H9 (cell line): ENCODE measurements around the gene SMIM14. TPM values are rescaled to one million over a fixed set of nuclear protein-coding genes. Genes with fewer than 3 reads are reported as not detected.
"Not testable (repeated sequence)": the region's sequence is repeated elsewhere in the genome, so short reads cannot be mapped to it uniquely, and the experiment has no call there.

ENCODE experiments used
- DNase-seq: peaks from one replicate; pipeline ENCODE4 v3.0.0-alpha.2; 2017
- H2AFZ ChIP-seq: one replicate; pipeline ENCODE4 v1.6.1; 2013; ENCODE audit warnings: mild to moderate bottlenecking, low read length, control low read depth, moderate library complexity
- H2AK5ac ChIP-seq: 2 replicates; pipeline ENCODE4 v1.6.1; 2013; ENCODE audit warnings: low read length, control low read depth, mixed read lengths; ENCODE audit not compliant: insufficient read length
- H2BK120ac ChIP-seq: one replicate; pipeline ENCODE4 v1.6.1; 2013; ENCODE audit warnings: low read depth, mild to moderate bottlenecking, low read length, control low read depth, inconsistent platforms; ENCODE audit not compliant: poor library complexity, severe bottlenecking
- H2BK12ac ChIP-seq: 2 replicates; pipeline ENCODE4 v1.6.1; 2013; ENCODE audit warnings: low read length, control low read depth, mixed read lengths, low read depth; ENCODE audit not compliant: insufficient read length
- H2BK15ac ChIP-seq: 2 replicates; pipeline ENCODE4 v1.6.1; 2013; ENCODE audit warnings: low read depth, low read length, control low read depth
- H2BK20ac ChIP-seq: one replicate; pipeline ENCODE4 v1.6.1; 2013; ENCODE audit warnings: low read depth, mild to moderate bottlenecking, low read length, control low read depth, inconsistent platforms; ENCODE audit not compliant: poor library complexity, severe bottlenecking
- H2BK5ac ChIP-seq: 2 replicates; pipeline ENCODE4 v1.6.1; 2013; ENCODE audit warnings: low read length, control low read depth, mixed read lengths; ENCODE audit not compliant: insufficient read length
- H3K14ac ChIP-seq: 2 replicates; pipeline ENCODE4 v1.6.1; 2013; ENCODE audit warnings: low read length, control low read depth; ENCODE audit not compliant: insufficient read depth
- H3K18ac ChIP-seq: 2 replicates; pipeline ENCODE4 v1.6.1; 2013; ENCODE audit warnings: low read depth, mild to moderate bottlenecking, mixed read lengths, low read length, control low read depth; ENCODE audit not compliant: insufficient read length
- H3K23ac ChIP-seq: 2 replicates; pipeline ENCODE4 v1.6.1; 2013; ENCODE audit warnings: low read length, control low read depth, mixed read lengths, low read depth; ENCODE audit not compliant: insufficient read length
- H3K23me2 ChIP-seq: 2 replicates; pipeline ENCODE4 v1.6.1; 2013; ENCODE audit warnings: low read depth, mild to moderate bottlenecking, mixed read lengths, low read length, control low read depth; ENCODE audit not compliant: insufficient read length, poor library complexity, severe bottlenecking
- H3K27ac ChIP-seq: 2 replicates; pipeline ENCODE4 v1.5.1; 2013; ENCODE audit warnings: low read length, control low read depth, mixed read lengths, low read depth; ENCODE audit not compliant: insufficient read length
- H3K27me3 ChIP-seq: 2 replicates; pipeline ENCODE4 v1.6.1; 2013; ENCODE audit warnings: low read length, control low read depth, inconsistent platforms; ENCODE audit not compliant: insufficient read depth
- H3K4ac ChIP-seq: 2 replicates; pipeline ENCODE4 v1.6.1; 2013; ENCODE audit warnings: low read depth, mild to moderate bottlenecking, control low read depth, inconsistent platforms, low read length, moderate library complexity
- H3K4me1 ChIP-seq: 2 replicates; pipeline ENCODE4 v1.6.1; 2013; ENCODE audit warnings: low read length, control low read depth, inconsistent platforms; ENCODE audit not compliant: insufficient read depth
- H3K4me2 ChIP-seq: 2 replicates; pipeline ENCODE4 v1.6.1; 2013; ENCODE audit warnings: low read length, control low read depth, mixed read lengths; ENCODE audit not compliant: insufficient read length, insufficient read depth
- H3K56ac ChIP-seq: 2 replicates; pipeline ENCODE4 v1.6.1; 2013; ENCODE audit warnings: low read depth, mild to moderate bottlenecking, mixed read lengths, low read length, control low read depth; ENCODE audit not compliant: insufficient read length
- H3K79me1 ChIP-seq: 2 replicates; pipeline ENCODE4 v1.6.1; 2013; ENCODE audit warnings: low read depth, mild to moderate bottlenecking, moderate library complexity, low read length, control low read depth, inconsistent platforms; ENCODE audit not compliant: insufficient read depth, poor library complexity, severe bottlenecking
- H3K79me2 ChIP-seq: 2 replicates; pipeline ENCODE4 v1.6.1; 2013; ENCODE audit warnings: low read length, control low read depth, inconsistent platforms; ENCODE audit not compliant: insufficient read depth
- H3K9ac ChIP-seq: 2 replicates; pipeline ENCODE4 v1.6.1; 2013; ENCODE audit warnings: low read length, control low read depth, mixed read lengths; ENCODE audit not compliant: insufficient read length; ENCODE audit errors: extremely low read depth
- H3K9me3 ChIP-seq: one replicate; pipeline ENCODE4 v1.6.1; 2013; ENCODE audit warnings: low read depth, low read length, inconsistent platforms; ENCODE audit not compliant: control insufficient read depth
- H3T11ph ChIP-seq: one replicate; pipeline ENCODE4 v1.6.1; 2013; ENCODE audit warnings: mild to moderate bottlenecking, low read length, control low read depth, inconsistent platforms
- H4K20me1 ChIP-seq: one replicate; pipeline ENCODE4 v1.6.1; 2013; ENCODE audit not compliant: control insufficient read depth, insufficient read length, insufficient read depth
- H4K5ac ChIP-seq: 2 replicates; pipeline ENCODE4 v1.6.1; 2013; ENCODE audit warnings: low read depth, mild to moderate bottlenecking, mixed read lengths, low read length, control low read depth; ENCODE audit not compliant: insufficient read length
- H4K8ac ChIP-seq: replicated peaks from 2 replicates; pipeline ENCODE4 v1.6.1; 2013; ENCODE audit warnings: low read length, control low read depth, mixed read lengths, low read depth; ENCODE audit not compliant: insufficient read length
- H4K91ac ChIP-seq: 2 replicates; pipeline ENCODE4 v1.6.1; 2013; ENCODE audit warnings: low read depth, mild to moderate bottlenecking, moderate library complexity, mixed read lengths, low read length, control low read depth; ENCODE audit not compliant: insufficient read length
- H3K27ac Mint-ChIP-seq, 3 experiments: 2 replicates in 2 of 3; 3 replicates in 1 of 3; pipeline ENCODE4 v1.8.0; 2020 to 2021; ENCODE audit warnings: mixed read lengths in 3 of 3, mild to moderate bottlenecking in 1 of 3, moderate library complexity in 1 of 3
- H3K27me3 Mint-ChIP-seq: 2 replicates; pipeline ENCODE4 v1.8.0; 2021; ENCODE audit warnings: low read depth, mild to moderate bottlenecking, moderate library complexity, mixed read lengths
- H3K36me3 Mint-ChIP-seq, 3 experiments: 2 replicates in 2 of 3; 3 replicates in 1 of 3; pipeline ENCODE4 v1.8.0; 2020 to 2021; ENCODE audit warnings: low read depth in 3 of 3, mixed read lengths in 3 of 3; ENCODE audit not compliant: insufficient read depth in 1 of 3
- H3K4me1 Mint-ChIP-seq, 2 experiments: 2 replicates each; pipeline ENCODE4 v1.8.0; 2020; ENCODE audit warnings: mixed read lengths in 2 of 2
- H3K4me3 Mint-ChIP-seq, 2 experiments: 2 replicates in 1 of 2; 3 replicates in 1 of 2; pipeline ENCODE4 v1.8.0; 2020 to 2021; ENCODE audit warnings: mild to moderate bottlenecking in 2 of 2, mixed read lengths in 2 of 2, moderate library complexity in 1 of 2
- H3K9me3 Mint-ChIP-seq, 2 experiments: 2 replicates in 1 of 2; 3 replicates in 1 of 2; pipeline ENCODE4 v1.8.0; 2020; ENCODE audit warnings: mild to moderate bottlenecking in 2 of 2, mixed read lengths in 2 of 2, moderate library complexity in 1 of 2
- WGBS: extraction: QIAGEN DNeasy Blood & Tissue Kit; methylation state at CpG from one replicate; pipeline ENCODE4 v1.1.7; 2013; ENCODE audit warnings: missing lambda C conversion rate, low lambda C conversion rate, mixed read lengths; ENCODE audit not compliant: insufficient read length; ENCODE audit errors: extremely low coverage; 5-methylcytosine and 5-hydroxymethylcytosine counted together
- total RNA-seq: library from RNA; stranded (reverse); gene quantifications from 2 replicates; pipeline ENCODE4 v1.2.1, GENCODE V29; 2021
- TF ChIP-seq, protein P1 (sequence below): fragments of 200-600 bp; sonication (generic); conservative IDR thresholded peaks from 3 replicates; pipeline ENCODE4 v1.8.0; 2021; ENCODE audit warnings: antibody characterized with exemption, mild to moderate bottlenecking

The SMIM14 gene
- total RNA-seq, 1 experiment from 2014 or later = 19.4 TPM

DNA sequence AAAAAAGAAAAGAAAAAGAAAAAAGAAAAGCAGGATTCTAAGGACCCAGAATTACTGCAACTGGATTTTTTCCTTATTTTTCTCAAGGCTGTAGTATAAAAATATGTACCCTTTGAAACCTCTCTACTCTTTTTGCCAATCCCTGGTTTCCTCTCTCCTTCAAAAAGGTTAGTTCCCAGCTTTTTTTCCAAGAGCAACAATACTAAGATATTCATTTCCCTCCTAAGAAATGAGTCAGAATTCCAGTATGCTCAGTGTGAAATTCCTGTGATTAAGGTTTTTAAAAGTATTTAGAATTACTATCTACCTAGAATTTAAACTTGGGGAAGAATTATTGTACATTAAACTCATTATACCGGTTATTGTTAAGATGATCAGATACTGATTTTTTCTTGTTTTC, 22.0 kb downstream of the SMIM14 start:
- Histone ChIP-seq H4K8ac (no peak overlapping the region), H3K4ac (no peak overlapping the region), H3K27ac (no peak overlapping the region), H3K14ac (no peak overlapping the region), H3K18ac (no peak overlapping the region), H2BK20ac (no peak overlapping the region), H3K79me2 (no peaks in the 10 kb centered on the region), H4K20me1 (no peaks in the 10 kb centered on the region), H3K9ac (no peak overlapping the region), H2BK12ac (no peak overlapping the region), H2BK15ac (no peak overlapping the region), H3K9me3 (no peaks in the 10 kb centered on the region), H4K5ac (no peak overlapping the region), H4K91ac (no peak overlapping the region), H2BK120ac (no peak overlapping the region), H3K27me3 (no peaks in the 10 kb centered on the region), H2AFZ (no peak overlapping the region), H3K79me1 (peaks cover 2% of the 10 kb centered on the region), H2BK5ac (no peak overlapping the region), H3K56ac (no peak overlapping the region), H3K23ac (no peak overlapping the region), H3K4me1 (no peaks in the 10 kb centered on the region), H3K4me2 (no peak overlapping the region), H2AK5ac (no peak overlapping the region), H3K23me2 (no peaks in the 10 kb centered on the region), H3T11ph (no peak overlapping the region)
- Mint-ChIP-seq H3K36me3 (peaks cover 0 to 3% (median 0%) of the 10 kb centered on the region in 3 experiments; a peak in 2 of 7 replicates), H3K9me3 (no peaks in the 10 kb centered on the region), H3K4me1 (peaks cover 8 to 14% of the 10 kb centered on the region in 2 experiments), H3K27ac (peak overlapping the region in 1 of 3 experiments; percentile 81; a peak in 1 of 7 replicates), H3K27me3 (no peaks in the 10 kb centered on the region), H3K4me3 (no peak overlapping the region)
- TF ChIP-seq, protein P1, sequence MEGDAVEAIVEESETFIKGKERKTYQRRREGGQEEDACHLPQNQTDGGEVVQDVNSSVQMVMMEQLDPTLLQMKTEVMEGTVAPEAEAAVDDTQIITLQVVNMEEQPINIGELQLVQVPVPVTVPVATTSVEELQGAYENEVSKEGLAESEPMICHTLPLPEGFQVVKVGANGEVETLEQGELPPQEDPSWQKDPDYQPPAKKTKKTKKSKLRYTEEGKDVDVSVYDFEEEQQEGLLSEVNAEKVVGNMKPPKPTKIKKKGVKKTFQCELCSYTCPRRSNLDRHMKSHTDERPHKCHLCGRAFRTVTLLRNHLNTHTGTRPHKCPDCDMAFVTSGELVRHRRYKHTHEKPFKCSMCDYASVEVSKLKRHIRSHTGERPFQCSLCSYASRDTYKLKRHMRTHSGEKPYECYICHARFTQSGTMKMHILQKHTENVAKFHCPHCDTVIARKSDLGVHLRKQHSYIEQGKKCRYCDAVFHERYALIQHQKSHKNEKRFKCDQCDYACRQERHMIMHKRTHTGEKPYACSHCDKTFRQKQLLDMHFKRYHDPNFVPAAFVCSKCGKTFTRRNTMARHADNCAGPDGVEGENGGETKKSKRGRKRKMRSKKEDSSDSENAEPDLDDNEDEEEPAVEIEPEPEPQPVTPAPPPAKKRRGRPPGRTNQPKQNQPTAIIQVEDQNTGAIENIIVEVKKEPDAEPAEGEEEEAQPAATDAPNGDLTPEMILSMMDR = no peak
- no CpG with 5 or more reads among the region's 1 CpG for WGBS
- DNase-seq = no peak

DNA sequence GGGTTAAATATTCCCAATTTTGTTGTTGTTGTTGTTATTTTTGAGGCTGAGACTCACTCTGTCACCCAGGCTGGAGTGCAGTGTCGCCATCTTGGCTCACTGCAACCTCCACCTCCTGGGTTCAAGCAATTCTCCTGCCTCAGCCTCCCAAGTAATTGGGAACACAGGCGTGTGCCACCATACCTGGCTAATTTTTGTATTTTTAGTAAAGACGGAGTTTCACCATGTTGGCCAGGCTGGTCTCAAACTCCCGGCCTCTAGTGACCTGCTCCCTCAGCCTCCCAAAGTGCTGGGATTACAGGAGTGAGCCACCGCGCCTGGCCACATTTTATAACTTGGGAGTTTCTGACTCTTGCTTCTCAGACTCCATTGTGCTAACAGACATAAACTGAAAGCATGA, 22.6 kb downstream of the SMIM14 start:
- not testable (repeated sequence) for H4K91ac ChIP-seq, H3K79me2 ChIP-seq, H3K27me3 ChIP-seq, H3K79me1 ChIP-seq, H3K9me3 Mint-ChIP-seq, DNase-seq, H2BK5ac ChIP-seq, H2BK12ac ChIP-seq, H3K23me2 ChIP-seq, H2AK5ac ChIP-seq, H3K4ac ChIP-seq, H3K4me3 Mint-ChIP-seq, H3K4me2 ChIP-seq, H2AFZ ChIP-seq, H3K18ac ChIP-seq, H3K9ac ChIP-seq, H2BK20ac ChIP-seq, H4K5ac ChIP-seq, H3K23ac ChIP-seq, H3K27ac ChIP-seq, H2BK15ac ChIP-seq, H3K9me3 ChIP-seq, H3K14ac ChIP-seq, H4K8ac ChIP-seq, H3T11ph ChIP-seq, H3K36me3 Mint-ChIP-seq, H4K20me1 ChIP-seq, H3K56ac ChIP-seq, H3K4me1 ChIP-seq, H3K27me3 Mint-ChIP-seq, H2BK120ac ChIP-seq
- Mint-ChIP-seq H3K4me1 (peaks cover 8 to 11% of the 10 kb centered on the region in 2 experiments), H3K27ac (peak overlapping the region in 1 of 3 experiments; percentile 35; a peak in 1 of 7 replicates)
- no CpG with 5 or more reads among the region's 6 CpGs for WGBS
